Right renal cortex interstitium (tissue), 3 donors: ENCODE data around the gene CEP350. TPM values are rescaled to one million over a fixed set of nuclear protein-coding genes. Genes with fewer than 3 reads are reported as not detected.
A peak's percentile ranks its signal among the peaks of the same experiment; 100 is the strongest.

Source experiments
- DNase-seq, 3 donors: peaks; one replicate each; pipeline ENCODE4 v3.0.0-alpha.2; 2013; ENCODE audit warnings: low read depth in 3 of 3, low spot score in 2 of 3
- polyA plus RNA-seq, 3 donors: library from polyadenylated mRNA; unstranded; fragments of 120-200 nt; gene quantifications; one replicate each; pipeline ENCODE4 v1.2.1, GENCODE V29; 2013; ENCODE audit not compliant: insufficient read length in 3 of 3

CEP350 gene
- polyA plus RNA-seq, 3 donors = 29.7 to 32.3 (median 32.1) TPM

GRCh38 chr1:180046674-180047073 lies 92.1 kb downstream of the CEP350 start:
- DNase-seq = no peak

- DNase-seq = no peak
These were observed 99.3 kb downstream of the CEP350 start for GRCh38 chr1:180053594-180054567.

DNA sequence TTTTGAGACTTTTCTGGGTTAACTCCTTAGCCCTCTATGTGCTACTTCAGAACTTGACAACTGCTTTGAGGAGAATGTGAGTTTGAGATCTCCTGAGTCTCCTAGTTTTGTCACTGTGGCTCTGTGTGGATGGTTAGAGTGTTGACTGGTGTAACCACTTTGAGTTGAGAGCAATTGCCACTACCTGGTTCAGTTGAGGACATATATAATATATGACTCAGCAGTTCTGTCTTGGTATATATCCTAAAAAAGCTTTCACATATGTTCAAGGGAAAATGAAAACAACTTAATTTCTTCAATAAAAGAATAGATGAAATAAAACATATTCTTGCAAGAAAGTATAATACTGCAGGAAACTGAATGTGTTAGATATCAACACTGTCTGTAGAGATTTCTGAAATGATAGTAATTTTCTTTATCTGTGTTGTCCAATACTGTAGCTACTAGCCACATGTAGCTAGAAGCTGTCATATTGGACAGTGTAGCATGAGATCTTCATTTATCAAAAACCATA lies 103.3 kb downstream of the CEP350 start:
- no peak for DNase-seq

DNA sequence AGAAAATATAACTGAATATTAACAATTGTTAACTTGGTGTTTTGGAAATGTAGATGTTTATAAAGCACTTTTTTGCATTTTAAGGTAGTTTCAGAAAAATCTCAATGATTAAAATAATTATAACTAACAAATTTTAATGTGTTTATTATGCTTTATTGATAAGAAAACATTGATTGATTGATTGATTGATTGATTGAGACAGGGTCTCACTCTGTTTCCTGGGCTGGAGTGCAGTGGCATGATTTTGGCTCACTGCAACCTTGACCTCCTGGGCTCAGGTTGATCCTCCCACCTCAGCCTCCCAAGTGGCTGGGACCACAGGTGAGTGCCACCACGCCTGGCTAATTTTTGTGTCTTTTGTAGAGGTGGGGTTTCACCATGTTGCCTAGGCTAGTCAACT lies 106.4 kb downstream of the CEP350 start:
- DNase-seq = no peak

DNA sequence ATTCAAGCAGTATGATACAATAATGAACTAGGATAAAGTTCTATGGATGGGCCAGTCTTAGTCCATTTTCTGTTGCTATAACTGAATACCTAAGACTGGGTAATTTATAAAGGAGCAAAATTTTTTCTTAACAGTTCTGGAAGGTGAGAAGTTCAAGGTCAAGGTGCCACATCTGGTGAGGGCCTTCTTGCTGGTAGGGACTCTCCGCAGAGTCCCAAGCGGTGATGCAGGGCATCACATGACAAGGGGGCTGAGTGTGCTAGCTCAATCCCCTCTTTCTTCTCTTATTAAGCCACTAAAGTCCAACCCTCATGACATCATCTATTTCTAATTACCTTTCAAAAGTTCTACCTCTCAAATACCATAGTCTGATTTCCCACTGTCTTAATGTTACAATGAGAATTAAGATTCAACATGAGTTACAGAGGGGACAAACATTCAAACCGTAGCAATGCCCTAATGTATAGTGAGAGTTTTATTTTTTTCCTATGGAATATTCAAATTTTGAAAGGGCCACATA lies 107.9 kb downstream of the CEP350 start:
- no peak for DNase-seq

GRCh38 chr1:180065408-180065807 lies 110.8 kb downstream of the CEP350 start:
- DNase-seq = no peak

- DNase-seq = no peak
These were observed 111.5 kb downstream of the CEP350 start for GRCh38 chr1:180066150-180066549.

DNA sequence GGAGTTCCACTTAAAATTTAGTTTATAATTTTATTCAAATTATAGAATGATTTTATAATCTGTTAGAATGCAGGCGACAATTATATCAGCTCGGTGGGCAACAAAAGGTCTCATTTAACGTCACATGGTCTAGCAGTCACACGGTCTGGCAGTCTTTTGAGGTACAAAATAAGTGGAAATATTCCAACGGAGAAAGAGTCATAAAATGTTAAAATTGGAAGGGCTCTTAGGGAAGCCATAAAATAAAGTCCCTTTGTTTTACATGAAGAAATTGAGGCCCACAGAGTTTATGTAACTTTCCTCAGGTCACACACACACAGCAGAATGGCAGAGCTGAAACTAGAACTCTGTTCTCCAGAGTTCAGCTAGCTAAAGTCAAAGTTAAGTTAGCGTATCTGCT lies 115.7 kb downstream of the CEP350 start:
- DNase-seq = no peak

GRCh38 chr1:180071759-180072158 lies 117.1 kb downstream of the CEP350 start:
- DNase-seq = no peak

GRCh38 chr1:180080439-180080838 lies 125.8 kb downstream of the CEP350 start:
- DNase-seq = no peak

DNA sequence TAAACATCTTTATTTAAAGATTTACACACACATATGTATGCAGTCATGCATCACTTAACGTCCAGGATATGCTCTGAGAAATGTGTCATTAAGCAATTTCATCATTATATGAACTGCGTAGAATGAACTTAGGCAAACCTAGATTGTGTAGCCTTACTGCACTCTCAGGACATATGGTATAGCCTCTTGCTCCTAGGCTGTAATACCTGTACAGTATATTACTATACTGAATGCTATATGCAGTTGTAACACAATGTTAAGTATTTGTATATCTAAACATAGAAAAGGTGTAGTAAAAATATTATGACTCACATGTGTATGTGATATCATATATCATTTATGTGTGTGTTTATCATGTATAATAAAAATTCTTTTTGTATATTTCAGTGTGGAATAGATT lies 126.9 kb downstream of the CEP350 start:
- DNase-seq = no peak

DNA sequence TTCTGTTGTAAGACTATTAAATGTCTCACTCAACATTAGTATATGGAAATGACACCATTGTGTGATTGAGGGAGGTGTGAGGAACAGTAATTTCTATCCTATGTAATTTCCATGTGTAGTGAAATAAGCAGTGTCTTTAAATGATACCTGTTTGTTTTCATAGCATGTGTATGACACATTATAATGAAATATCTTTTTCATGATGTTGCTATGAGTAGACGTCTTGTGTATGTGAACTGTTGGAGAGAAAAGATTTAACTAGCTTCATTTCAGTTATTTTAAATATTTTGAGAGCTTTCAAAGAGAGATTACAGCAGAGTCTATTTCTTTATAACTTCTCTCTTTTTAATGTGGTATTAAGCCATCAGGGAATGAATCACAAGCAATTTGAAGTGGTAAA lies 128.6 kb downstream of the CEP350 start:
- no peak for DNase-seq

- DNase-seq = no peak
These were observed 130.3 kb downstream of the CEP350 start for GRCh38 chr1:180084867-180085266.

DNA sequence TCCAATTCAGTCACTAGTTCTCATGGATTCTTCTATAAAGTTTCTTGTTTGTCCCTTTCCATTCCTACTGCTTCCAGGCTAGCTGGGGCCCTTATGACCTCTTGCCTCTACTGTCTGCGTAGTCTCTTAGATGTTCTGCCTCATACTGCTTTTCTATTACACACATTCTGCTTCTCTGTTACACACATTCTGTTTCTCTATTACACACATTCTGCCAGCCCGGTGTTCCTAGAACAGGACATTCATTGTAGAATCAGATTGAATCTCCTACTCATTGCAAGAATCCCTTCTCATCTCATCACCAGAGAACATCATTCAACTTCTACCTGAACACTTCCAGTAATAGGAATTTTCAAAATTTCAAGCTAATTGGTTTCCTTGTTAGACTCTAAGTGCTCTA lies 130.7 kb downstream of the CEP350 start:
- no peak for DNase-seq

- DNase-seq = no peak
These were observed 138.5 kb downstream of the CEP350 start for GRCh38 chr1:180092931-180093650.

DNA sequence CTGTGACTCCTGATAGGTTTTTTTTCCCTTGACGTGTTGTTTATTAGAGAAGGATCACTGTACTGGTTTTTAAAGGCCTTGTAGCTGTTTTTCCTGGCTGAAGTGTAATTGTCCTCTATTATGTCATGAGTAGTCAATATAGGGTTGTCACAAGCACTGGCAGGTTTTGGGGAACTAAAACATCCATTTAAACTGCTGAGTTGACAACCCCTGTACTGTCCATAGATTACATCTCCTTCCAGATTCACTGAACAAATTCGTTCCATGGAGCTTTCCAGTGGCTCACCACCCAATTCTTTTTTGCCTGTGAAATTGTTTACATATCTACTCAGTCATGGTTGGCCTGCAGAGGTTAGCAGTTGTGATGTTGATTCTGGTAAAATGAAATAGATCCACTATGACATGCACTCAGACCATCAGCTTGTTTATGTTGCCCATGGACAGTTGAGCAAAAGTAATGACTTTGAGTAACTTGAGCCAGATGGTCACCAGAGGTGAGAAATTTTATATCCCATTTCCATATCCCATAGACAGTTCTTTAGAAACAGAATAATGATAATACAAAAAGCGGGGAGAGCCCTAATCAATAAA lies 140.2 kb downstream of the CEP350 start:
- peak in 1 of 3 donors; percentile 18 for DNase-seq

DNA sequence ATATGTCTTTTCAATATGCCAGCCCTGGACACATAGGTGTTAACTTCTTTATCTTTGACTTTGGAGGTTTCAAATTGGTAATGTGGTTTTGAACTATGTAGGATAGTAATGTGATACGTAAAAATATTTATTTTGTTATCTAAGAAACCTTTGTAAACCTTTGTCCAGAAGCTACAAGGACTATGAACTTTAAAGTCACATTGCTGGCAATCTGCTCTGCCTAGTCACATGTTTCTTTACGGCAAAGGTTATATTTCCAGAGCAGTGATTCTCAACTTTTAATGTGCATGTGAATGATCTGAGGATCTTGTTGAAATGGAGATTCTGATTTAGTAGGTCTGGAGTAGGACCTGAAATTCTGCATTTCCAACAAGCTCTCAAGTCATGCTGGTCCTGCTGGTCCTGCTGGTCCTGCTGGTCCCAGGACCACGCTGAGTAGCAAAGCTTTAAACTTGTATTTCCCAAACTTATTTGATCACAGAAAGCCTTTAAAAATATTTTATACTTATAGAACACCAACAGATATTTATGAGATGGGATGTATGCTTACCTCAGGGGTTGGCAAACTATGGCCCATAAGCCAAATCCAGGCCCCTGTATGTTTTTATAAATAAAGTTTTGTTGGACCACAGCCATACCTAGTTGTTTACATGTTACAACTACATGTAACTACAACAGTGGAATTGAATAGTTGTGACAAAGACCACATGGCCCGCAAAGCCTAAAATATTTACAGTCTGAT lies 142.1 kb downstream of the CEP350 start:
- no peak for DNase-seq

GRCh38 chr1:180097326-180097605 lies 142.7 kb downstream of the CEP350 start:
- no peak for DNase-seq

- DNase-seq = no peak
These were observed 146.8 kb downstream of the CEP350 start for GRCh38 chr1:180101411-180101810.

GRCh38 chr1:180103819-180104218 lies 149.2 kb downstream of the CEP350 start:
- DNase-seq = no peak

- DNase-seq = no peak
These were observed 157.5 kb downstream of the CEP350 start for GRCh38 chr1:180112091-180112490.
